Activated CD8-positive, alpha-beta memory T cell treated with anti-CD3 and anti-CD28 coated beads, Interleukin-2, amount 50 U/mL, for 24 hours (primary cell): ENCODE results near the gene ANKMY2.

Experiments used
- DNase-seq: peaks from one replicate; pipeline ENCODE4 v3.0.0-alpha.2; 2020; ENCODE audit errors: extremely low read depth

The ANKMY2 gene

GRCh38 chr7:16579216-16579615, 66.3 kb downstream of the ANKMY2 start:
- no peak for DNase-seq

- no peak for DNase-seq
Measured at GRCh38 chr7:16571941-16572340, 73.6 kb downstream of the ANKMY2 start.

GRCh38 chr7:16564909-16565426, 80.6 kb downstream of the ANKMY2 start:
- DNase-seq = no peak

GRCh38 chr7:16564023-16564380, 81.6 kb downstream of the ANKMY2 start:
- DNase-seq = no peak

- no peak for DNase-seq
Measured at GRCh38 chr7:16563281-16564022, 82.1 kb downstream of the ANKMY2 start.

- DNase-seq = no peak
Measured at GRCh38 chr7:16562456-16563220, 82.9 kb downstream of the ANKMY2 start.

- no peak for DNase-seq
Measured at GRCh38 chr7:16561943-16562342, 83.6 kb downstream of the ANKMY2 start.

GRCh38 chr7:16559497-16560179, 85.9 kb downstream of the ANKMY2 start:
- DNase-seq = no peak

GRCh38 chr7:16558761-16559302, 86.7 kb downstream of the ANKMY2 start:
- no peak for DNase-seq

- no peak for DNase-seq
Measured at GRCh38 chr7:16556359-16556758, 89.2 kb downstream of the ANKMY2 start.

- DNase-seq = no peak
Measured at GRCh38 chr7:16554518-16555236, 90.9 kb downstream of the ANKMY2 start.

- DNase-seq = no peak
Measured at GRCh38 chr7:16550671-16551070, 94.9 kb downstream of the ANKMY2 start.
